A549 (cell line): ENCODE results near the gene MLANA.

ENCODE experiments used
- CHD2 ChIP-seq: fragments of 150-350 bp; IDR thresholded peaks from 2 replicates; pipeline ENCODE4 v1.6.1; 2014; ENCODE audit warnings: low read length; ENCODE audit not compliant: partially characterized antibody
- CTCF ChIP-seq: fragments of >200 bp; sonication (Bioruptor Twin); formaldehyde crosslinking; IDR thresholded peaks from 3 replicates; pipeline ENCODE4 v1.5.1; 2016
- FOXS1 ChIP-seq: fragments of 250-450 bp; sonication (Bioruptor Pico); IDR thresholded peaks from 2 replicates; pipeline ENCODE4 v1.5.0; 2020; ENCODE audit warnings: mild to moderate bottlenecking, moderate library complexity
- KDM1A ChIP-seq: fragments of 200-600 bp; sonication (generic); IDR thresholded peaks from 2 replicates; pipeline ENCODE4 v1.6.1; 2016; ENCODE audit warnings: low read depth, mild to moderate bottlenecking
- MAX ChIP-seq: IDR thresholded peaks from 2 replicates; pipeline ENCODE4 v1.6.1; 2012
- POLR2A ChIP-seq: IDR thresholded peaks from 2 replicates; pipeline ENCODE4 v1.6.1; 2012; ENCODE audit warnings: mild to moderate bottlenecking, low read length
- REST ChIP-seq: fragments of 200-600 bp; sonication (generic); IDR thresholded peaks from 2 replicates; pipeline ENCODE4 v1.6.1; 2016; ENCODE audit warnings: antibody characterized with exemption, mild to moderate bottlenecking, moderate library complexity
- ZNF302 ChIP-seq: fragments of 250-450 bp; sonication (Bioruptor Pico); IDR thresholded peaks from 2 replicates; pipeline ENCODE4 v1.9.0; 2021; ENCODE audit warnings: inconsistent platforms, mild to moderate bottlenecking, moderate library complexity

- TF ChIP-seq MAX (no peak), CTCF (no peak), ZNF302 (CRISPR knock-in tag) (no peak), CHD2 (no peak), POLR2A (no peak), FOXS1 (no peak), REST (no peak), KDM1A (no peak)
Observed at GRCh38 chr9:5939530-5939929, 48.8 kb downstream of the MLANA start.
